Naive B cell (primary cell): ENCODE measurements around the gene TTC16. TPM values are rescaled to one million over a fixed set of nuclear protein-coding genes. Genes with fewer than 3 reads are reported as not detected.
"Not testable (repeated sequence)": the region's sequence is repeated elsewhere in the genome, so short reads cannot be mapped to it uniquely, and the experiment has no call there.

Source experiments
- ATAC-seq, 2 donors: fragments of 150-1000 bp; cut with Tn5 transposase; 2 replicates each; pipeline ENCODE4 v1.10.0; 2021; ENCODE audit warnings: low read depth in 2 of 2, mild to moderate bottlenecking in 2 of 2, moderate library complexity in 2 of 2
- DNase-seq: peaks from one replicate; pipeline ENCODE4 v3.0.0; 2022
- H3K27ac Mint-ChIP-seq, 6 donors: one replicate each; pipeline ENCODE4 v1.8.0; 2020 to 2022; ENCODE audit warnings: mild to moderate bottlenecking in 6 of 6, mixed read lengths in 6 of 6, moderate library complexity in 5 of 6, inconsistent platforms in 2 of 6
- H3K27me3 Mint-ChIP-seq, 3 donors: one replicate each; pipeline ENCODE4 v1.8.0; 2021 to 2022; ENCODE audit warnings: mixed read lengths in 3 of 3, mild to moderate bottlenecking in 1 of 3
- H3K36me3 Mint-ChIP-seq, 2 donors: one replicate each; pipeline ENCODE4 v1.8.0; 2020 to 2022; ENCODE audit warnings: mixed read lengths in 2 of 2, inconsistent platforms in 1 of 2, mild to moderate bottlenecking in 1 of 2
- H3K4me1 Mint-ChIP-seq, 3 donors: one replicate each; pipeline ENCODE4 v1.8.0; 2020 to 2022; ENCODE audit warnings: mixed read lengths in 3 of 3, inconsistent platforms in 1 of 3, mild to moderate bottlenecking in 1 of 3, moderate library complexity in 1 of 3
- H3K4me3 Mint-ChIP-seq, 8 donors: one replicate each; pipeline ENCODE4 v1.8.0; 2020 to 2022; ENCODE audit warnings: mild to moderate bottlenecking in 8 of 8, mixed read lengths in 8 of 8, moderate library complexity in 8 of 8, inconsistent platforms in 2 of 8
- H3K9me3 Mint-ChIP-seq, 7 donors: one replicate each; pipeline ENCODE4 v1.8.0; 2020 to 2022; ENCODE audit warnings: mixed read lengths in 7 of 7, mild to moderate bottlenecking in 5 of 7, inconsistent platforms in 2 of 7, moderate library complexity in 1 of 7
- polyA plus RNA-seq, 6 donors: library from polyadenylated mRNA; unstranded; fragments of 300-500 nt; fragmentation: Illumina TruSeq; gene quantifications; one replicate each; pipeline ENCODE4 v1.2.3, GENCODE V29; 2021; ENCODE audit warnings: low read depth in 6 of 6

Gene TTC16
- polyA plus RNA-seq, 6 donors from 2014 or later: 0.66 TPM; not detected in 5

DNA sequence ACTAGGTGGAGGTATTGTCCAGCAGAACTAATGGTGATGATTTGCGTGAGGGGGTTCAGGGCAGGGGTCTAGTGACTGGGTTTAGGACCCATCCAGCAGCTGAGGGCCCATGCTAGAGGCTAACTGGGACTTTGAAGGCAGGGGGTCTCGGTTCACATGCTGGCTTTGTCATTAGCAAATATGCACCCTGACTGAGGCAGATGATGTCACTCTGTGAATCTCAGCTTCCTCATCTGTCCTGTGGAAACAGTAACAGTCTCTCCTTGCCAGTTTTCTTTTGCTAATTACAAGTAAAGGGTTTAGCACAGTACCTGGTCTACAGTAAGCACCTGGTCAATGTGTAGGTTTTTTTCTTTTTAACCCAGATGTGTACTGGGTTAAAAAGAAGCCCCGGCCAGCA, 57.4 kb downstream of the TTC16 start:
- DNase-seq (no peak), ATAC-seq (no peak)
- Mint-ChIP-seq H3K36me3 (peaks cover 0 to 12% of the 10 kb centered on the region in 2 donors), H3K4me3 (peak overlapping the region in 4 of 8 donors; percentile 0 to 76 (median 36)), H3K9me3 (peaks cover 0 to 1% (median 0%) of the 10 kb centered on the region in 7 donors), H3K27ac (peak overlapping the region in 2 of 6 donors; percentile 19 to 63), H3K27me3 (no peaks in the 10 kb centered on the region), H3K4me1 (peaks cover 46 to 71% (median 71%) of the 10 kb centered on the region in 3 donors)

DNA sequence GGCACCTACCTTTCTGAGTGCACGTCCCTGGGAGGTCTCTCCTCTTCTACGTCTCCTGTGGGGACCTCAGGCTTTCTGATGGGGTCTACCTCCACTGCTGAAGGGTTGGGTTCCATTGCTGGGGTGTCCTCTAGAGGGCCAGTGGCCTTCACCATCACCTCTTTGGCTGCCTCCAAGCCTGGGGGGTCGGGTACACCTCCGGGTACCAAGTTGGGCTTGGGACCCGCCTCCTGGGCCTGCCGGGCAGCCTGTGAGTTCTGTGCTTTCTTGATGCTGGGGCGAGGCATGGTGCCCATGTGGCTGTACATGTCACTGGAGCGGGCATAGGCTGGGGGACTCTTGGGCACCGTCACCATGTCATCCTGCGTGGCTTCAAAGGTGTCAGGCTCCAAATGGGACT, 58.1 kb downstream of the TTC16 start:
- peaks cover 0 to 3% (median 0%) of the 10 kb centered on the region in 7 donors for H3K9me3 Mint-ChIP-seq
- ATAC-seq (no peak), DNase-seq (no peak)
- H3K4me3 Mint-ChIP-seq: peak overlapping the region in 3 of 8 donors; percentile 39 to 76 (median 39)
- peak overlapping the region in 3 of 6 donors; percentile 66 to 72 (median 71) for H3K27ac Mint-ChIP-seq
- H3K27me3 Mint-ChIP-seq: no peaks in the 10 kb centered on the region
- H3K36me3 Mint-ChIP-seq: peaks cover 0 to 9% of the 10 kb centered on the region in 2 donors
- peaks cover 42 to 71% (median 69%) of the 10 kb centered on the region in 3 donors for H3K4me1 Mint-ChIP-seq

DNA sequence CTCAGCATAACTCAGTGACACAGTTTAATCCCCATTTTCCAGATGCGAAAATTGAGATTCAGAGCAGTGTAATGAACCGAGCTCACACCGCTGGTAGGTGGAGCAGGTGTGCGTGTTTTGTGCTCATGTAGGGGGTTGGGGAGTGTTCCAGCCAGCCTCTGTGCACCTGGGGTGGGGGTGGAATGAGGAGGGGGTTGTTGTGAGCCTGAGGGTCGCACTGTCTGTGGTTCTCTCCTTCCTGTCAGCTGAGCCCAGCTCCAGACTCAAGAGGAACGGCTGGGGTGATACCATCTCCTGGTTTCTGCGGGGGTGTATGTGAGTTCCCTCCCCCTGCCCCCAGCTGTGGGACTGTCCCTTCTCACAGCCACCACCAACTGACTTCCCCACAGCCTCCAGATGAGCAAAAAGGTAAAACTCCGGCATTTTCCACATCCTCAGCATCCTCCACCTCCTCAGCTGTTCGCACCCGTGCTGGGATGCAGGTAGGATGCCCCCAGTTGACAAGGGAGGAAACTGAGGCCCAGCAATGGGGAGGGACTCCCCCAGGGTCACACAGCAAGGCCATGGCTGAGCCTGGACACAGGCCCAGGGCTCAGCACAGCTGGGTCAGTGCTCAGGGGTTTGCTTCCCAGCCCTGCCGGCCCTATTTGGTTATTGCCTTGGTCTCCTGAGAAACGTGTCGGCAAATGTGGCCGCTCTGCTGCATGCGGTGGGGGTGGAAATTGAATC, 60.5 kb downstream of the TTC16 start:
- peaks cover 30 to 66% (median 61%) of the 10 kb centered on the region in 3 donors for H3K4me1 Mint-ChIP-seq
- H3K27me3 Mint-ChIP-seq: no peaks in the 10 kb centered on the region
- peaks cover 0 to 3% (median 0%) of the 10 kb centered on the region in 7 donors for H3K9me3 Mint-ChIP-seq
- peaks cover 0 to 7% of the 10 kb centered on the region in 2 donors for H3K36me3 Mint-ChIP-seq
- H3K4me3 Mint-ChIP-seq: peak overlapping the region; percentile 95 to 100 (median 100)
- H3K27ac Mint-ChIP-seq: peak overlapping the region; percentile 70 to 98 (median 94)
- DNase-seq: peak; percentile 86
- peak; percentile 59 to 64 for ATAC-seq

DNA sequence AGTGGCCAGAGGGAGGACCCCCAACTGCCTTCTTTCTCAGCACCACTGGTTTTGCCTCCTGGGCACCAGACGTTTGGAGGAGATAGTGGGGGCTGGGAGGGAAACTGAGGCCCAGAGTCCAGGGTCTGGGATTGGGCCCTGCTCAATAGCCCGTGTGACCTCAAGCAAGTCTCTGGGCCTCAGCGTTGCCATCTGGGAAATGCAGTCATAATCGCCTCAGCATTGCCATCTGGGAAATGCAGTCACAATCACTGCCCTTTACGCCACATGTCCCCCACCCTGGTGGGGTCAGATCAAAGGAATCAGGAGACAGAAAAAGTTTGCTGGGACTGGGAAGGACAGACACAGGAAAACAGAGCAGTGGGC, 61.0 kb downstream of the TTC16 start:
- peak overlapping the region; percentile 50 to 98 (median 94) for H3K27ac Mint-ChIP-seq
- H3K4me3 Mint-ChIP-seq: peak overlapping the region; percentile 95 to 100 (median 100)
- H3K36me3 Mint-ChIP-seq: peaks cover 0 to 7% of the 10 kb centered on the region in 2 donors
- peaks cover 0 to 3% (median 0%) of the 10 kb centered on the region in 7 donors for H3K9me3 Mint-ChIP-seq
- H3K27me3 Mint-ChIP-seq: no peaks in the 10 kb centered on the region
- ATAC-seq: no peak
- no peak for DNase-seq
- H3K4me1 Mint-ChIP-seq: peaks cover 33 to 66% (median 62%) of the 10 kb centered on the region in 3 donors

DNA sequence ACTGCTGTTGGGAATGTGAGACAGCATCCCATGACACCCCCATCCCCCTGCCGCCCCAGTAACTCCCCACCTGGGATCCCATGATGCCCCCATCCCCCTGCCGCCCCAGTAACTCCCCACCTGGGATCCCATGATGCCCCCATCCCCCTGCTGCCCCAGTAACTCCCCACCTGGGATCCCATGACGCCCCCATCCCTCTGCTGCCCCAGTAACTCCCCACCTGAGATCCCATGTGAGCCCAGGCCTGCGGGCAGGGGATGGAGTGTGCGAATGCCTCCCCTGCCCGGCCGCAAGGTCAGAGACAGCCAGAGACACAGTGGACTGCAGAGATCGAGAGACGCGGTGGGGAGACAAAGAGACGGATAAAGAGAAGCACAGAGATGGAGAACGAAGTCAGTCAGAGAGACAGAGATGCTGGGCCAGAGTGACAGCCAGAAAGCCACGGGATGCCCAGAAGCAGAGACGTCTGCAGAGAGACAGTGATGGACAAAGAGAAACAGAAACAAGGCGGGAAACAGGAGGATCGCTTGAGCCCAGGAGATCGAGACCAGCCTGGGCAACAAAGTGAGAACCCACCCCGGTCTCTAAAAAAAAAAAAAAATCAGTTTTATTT, 61.6 kb downstream of the TTC16 start:
- H3K27me3 Mint-ChIP-seq: no peaks in the 10 kb centered on the region

DNA sequence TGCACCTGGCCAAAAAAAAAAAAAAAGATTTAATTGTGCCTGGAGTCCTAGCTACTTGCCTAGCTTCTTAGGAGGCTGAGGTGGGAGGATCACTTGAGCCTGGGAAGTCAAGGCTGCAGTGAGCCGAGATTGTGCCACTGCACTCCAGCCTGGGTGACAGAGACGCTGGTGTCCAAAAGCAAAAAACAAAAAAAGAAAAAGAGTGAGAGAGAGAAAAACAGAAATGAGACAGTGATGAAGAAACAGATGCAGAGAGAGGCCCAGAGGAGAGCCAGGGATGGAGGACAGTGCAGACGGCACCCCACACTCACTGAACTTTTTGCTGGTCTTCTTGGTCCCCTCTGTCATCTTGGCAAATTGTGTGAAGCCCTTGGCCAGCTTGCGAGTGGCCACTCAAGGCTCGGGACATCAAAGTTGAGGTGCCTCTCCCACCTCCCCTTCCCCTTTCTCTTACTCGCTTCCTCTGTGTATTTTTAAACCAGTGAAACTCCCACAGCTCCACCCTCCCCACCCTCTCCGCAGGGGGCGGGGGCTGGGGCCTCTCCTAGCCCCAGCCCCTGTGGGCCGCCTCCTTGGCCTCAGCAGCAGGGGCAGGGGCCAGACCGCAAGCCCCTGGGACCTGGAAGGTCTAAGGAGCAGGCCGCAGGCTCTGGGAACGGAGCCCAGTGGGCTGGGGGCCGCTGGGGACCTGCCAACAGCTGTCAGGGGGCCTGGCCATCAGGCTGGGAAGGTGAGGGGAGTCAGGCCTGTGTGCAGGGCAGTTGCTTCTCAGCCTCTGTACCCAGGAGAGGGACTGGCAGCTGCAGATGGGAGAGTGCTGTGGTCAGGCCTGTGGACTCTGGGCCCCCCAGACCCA, 62.6 kb downstream of the TTC16 start, which contains the start of gene SH2D3C:
Gene SH2D3C, minus strand, starts transcription at position 387 of the 856 bp plus-strand sequence. Its CDS starts 39 bp downstream, at position 348.
- no peaks in the 10 kb centered on the region for H3K27me3 Mint-ChIP-seq
- DNase-seq: peak; percentile 76
- peak within 1 kb of the TSS; percentile 97 to 98 (median 98) for H3K27ac Mint-ChIP-seq
- H3K4me1 Mint-ChIP-seq: peaks cover 42 to 71% (median 70%) of the 10 kb centered on the region in 3 donors
- H3K9me3 Mint-ChIP-seq: peaks cover 0 to 3% (median 0%) of the 10 kb centered on the region in 7 donors
- peak within 1 kb of the TSS; percentile 95 to 100 (median 100) for H3K4me3 Mint-ChIP-seq
- peaks cover 0 to 7% of the 10 kb centered on the region in 2 donors for H3K36me3 Mint-ChIP-seq
- ATAC-seq: peak; percentile 63

More for the DNA sequence above, 61.6 kb downstream of the TTC16 start:
- Mint-ChIP-seq H3K4me3 (peak overlapping the region; percentile 95 to 100 (median 100)), H3K9me3 (peaks cover 0 to 3% (median 0%) of the 10 kb centered on the region in 7 donors), H3K4me1 (peaks cover 33 to 67% (median 62%) of the 10 kb centered on the region in 3 donors), H3K36me3 (peaks cover 0 to 7% of the 10 kb centered on the region in 2 donors), H3K27ac (peak overlapping the region; percentile 97 to 98 (median 98))
- ATAC-seq (no peak), DNase-seq (no peak)

DNA sequence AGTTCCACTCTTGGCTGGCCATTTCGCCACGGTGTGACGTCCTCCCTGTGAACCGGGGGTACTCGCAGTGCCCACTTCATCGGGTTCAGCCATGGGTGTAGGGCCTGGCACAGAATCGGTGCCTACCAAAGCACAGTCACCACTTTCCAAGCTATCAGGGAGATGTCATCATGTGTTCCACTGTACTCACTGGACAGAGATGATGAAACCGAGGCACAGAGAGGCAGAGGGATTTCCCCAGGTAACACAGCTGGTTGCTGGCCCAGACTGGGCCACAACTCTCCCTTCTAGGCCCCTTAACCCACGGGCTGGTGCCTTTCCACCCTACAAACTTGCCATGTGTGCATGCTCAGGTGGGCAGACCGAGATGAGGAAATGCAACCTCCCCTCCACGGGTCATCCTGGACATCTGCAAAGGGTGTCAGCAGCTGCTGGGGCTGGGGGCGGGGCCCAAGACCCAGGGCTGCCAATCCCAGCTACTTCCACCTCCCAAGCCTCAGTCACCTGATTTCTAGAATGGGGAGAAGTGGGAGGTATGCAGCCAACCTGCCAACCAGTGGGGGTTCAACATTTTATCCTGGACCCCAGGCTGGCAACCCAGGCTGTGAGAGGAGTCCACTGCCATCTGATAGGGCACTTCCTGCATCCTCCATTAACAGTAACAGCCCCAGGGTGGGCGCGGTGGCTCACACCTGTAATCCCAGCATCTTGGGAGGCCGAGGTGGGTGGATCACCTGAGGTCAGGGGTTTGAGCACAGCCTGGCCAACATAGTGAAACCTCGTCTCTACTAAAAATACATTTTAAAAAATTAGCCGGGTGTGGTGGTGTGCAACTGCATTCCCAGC, 63.5 kb downstream of the TTC16 start:
- Mint-ChIP-seq H3K9me3 (peaks cover 0 to 3% (median 0%) of the 10 kb centered on the region in 7 donors), H3K4me3 (peak overlapping the region; percentile 95 to 100 (median 100))

DNA sequence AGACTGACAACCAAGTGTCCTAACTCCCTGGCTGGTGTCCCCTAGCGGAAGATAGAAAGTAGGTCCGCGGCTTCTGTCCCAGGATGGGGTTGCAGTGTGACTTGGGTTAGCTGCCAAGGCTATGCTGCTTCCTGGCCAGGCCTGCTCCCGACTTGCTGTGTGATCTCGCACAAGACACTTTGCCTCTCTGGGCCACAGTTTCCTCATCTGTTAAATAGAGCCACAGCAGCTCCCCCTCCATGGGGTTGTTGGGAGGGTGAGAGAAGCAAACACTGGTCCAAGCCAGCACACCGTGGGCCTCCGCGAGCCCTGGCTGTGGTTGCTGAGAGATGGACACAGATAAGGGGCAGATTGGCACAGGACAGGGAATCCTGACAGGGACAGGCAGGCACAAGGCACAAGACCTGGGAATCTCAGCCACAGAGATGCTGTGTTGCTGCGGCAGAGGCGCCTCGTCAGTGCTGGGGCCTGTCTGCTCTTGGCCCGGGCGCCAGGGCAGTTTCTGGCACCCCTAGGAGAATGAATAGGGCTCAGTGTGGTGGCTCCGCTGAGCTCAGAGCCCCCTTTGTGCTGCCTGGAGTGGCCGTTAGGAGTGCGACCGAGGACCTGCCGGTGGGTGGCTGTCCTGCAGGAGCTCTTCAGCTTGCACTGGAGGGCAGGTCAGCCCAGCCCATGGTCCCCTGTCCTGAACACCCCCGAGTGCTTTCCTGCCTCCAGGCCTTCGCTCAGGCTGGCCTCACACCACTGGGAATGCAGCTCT, 64.4 kb downstream of the TTC16 start:
- H3K36me3 Mint-ChIP-seq: peaks cover 0 to 7% of the 10 kb centered on the region in 2 donors
- peaks cover 48 to 73% (median 71%) of the 10 kb centered on the region in 3 donors for H3K4me1 Mint-ChIP-seq
- H3K27me3 Mint-ChIP-seq: no peaks in the 10 kb centered on the region
- ATAC-seq (no peak), DNase-seq (no peak)
- H3K27ac Mint-ChIP-seq: peak overlapping the region in 5 of 6 donors; percentile 86 to 98 (median 97)
- peak overlapping the region in 5 of 8 donors; percentile 36 to 100 (median 99) for H3K4me3 Mint-ChIP-seq
- H3K9me3 Mint-ChIP-seq: peaks cover 0 to 3% (median 0%) of the 10 kb centered on the region in 7 donors

More for the DNA sequence above, 63.5 kb downstream of the TTC16 start:
- ATAC-seq (peak; percentile 32 to 52), DNase-seq (peak; percentile 76)
- Mint-ChIP-seq H3K4me1 (peaks cover 42 to 72% (median 70%) of the 10 kb centered on the region in 3 donors), H3K27ac (peak overlapping the region; percentile 86 to 98 (median 93)), H3K36me3 (peaks cover 0 to 7% of the 10 kb centered on the region in 2 donors), H3K27me3 (no peaks in the 10 kb centered on the region)

DNA sequence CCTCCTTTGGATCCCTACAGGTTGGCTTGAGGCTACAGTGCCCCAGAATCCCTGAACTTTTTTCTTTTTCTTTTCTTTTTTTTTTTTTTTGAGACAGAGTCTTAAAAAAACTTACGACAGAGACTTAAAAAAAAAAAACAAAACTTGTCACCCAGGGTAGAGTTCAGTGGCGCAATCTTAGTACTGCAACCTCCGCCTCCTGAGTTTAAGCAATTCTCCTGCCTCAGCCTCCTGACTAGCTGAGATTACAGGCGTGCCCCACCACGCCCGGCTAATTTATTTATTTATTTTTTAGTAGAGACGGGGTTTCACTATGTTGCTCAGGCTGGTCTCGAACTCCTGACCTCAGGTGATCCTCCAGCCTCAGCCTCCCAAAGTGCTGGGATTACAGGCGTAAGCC, 65.0 kb downstream of the TTC16 start:
- DNase-seq, ATAC-seq, H3K9me3 Mint-ChIP-seq, H3K27me3 Mint-ChIP-seq, H3K36me3 Mint-ChIP-seq: not testable (repeated sequence)
- H3K27ac Mint-ChIP-seq: peak overlapping the region in 3 of 6 donors; percentile 89 to 98 (median 97)
- H3K4me1 Mint-ChIP-seq: peaks cover 48 to 71% (median 71%) of the 10 kb centered on the region in 3 donors
- H3K4me3 Mint-ChIP-seq: peak overlapping the region in 4 of 8 donors; percentile 8 to 99 (median 42)
